GM19351 (cell line): ENCODE results near the gene AP3S1.
A peak's percentile ranks its signal among the peaks of the same experiment; 100 is the strongest.

Source experiments
- ATAC-seq: cut with Tn5 transposase; IDR thresholded peaks from one replicate; pipeline ENCODE4 v1.9.1; 2021; ENCODE audit warnings: mild to moderate bottlenecking, moderate library complexity; ENCODE audit not compliant: unreplicated experiment

AP3S1 gene

DNA sequence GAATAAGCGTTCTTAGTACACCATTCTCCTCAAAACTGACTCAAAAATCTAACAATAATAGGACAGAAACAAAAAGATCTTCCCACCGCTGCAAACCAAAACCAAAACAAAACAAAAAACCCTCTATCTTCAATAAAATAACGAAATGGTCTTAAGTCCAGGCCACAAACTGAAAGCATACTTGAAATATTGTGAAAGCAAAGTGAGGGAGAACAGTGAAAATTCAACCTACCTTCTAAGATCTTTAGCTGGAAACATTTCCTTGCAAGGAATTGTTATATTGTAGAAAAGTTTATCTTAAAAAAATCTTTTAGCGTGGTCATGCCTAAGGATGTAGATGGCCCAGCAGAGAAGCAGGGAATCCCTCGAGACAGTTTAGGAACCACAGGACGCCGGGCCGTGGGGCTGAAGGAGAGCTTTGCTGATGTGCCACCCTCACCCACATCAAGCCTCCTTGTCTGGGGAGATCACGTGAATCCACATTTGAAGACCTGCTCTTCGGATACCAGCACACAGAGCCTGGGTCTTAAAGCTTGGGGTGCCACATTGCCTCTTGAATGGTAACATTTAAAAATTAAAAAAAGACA, 92.7 kb downstream of the AP3S1 start:
- ATAC-seq, result no peak

DNA sequence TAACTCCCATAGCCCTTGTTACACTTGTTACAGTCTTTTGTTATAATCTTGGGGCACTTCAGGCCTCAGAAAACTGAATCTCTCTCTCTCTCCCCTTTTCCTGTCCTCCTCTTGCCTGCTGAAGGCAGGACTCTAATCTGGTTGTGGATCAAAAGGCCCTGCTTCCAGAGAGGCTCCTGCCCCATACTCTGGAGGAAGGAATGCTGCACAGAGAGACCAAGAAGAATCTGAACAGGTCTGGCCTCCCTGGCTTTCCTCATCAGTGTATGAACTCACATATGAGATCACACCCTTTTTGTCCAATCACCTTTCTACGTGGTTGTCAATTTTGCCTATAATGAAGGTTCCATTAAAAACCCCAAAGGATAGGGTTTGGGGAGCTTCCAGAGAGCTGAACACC, 94.3 kb downstream of the AP3S1 start:
- no peak for ATAC-seq

DNA sequence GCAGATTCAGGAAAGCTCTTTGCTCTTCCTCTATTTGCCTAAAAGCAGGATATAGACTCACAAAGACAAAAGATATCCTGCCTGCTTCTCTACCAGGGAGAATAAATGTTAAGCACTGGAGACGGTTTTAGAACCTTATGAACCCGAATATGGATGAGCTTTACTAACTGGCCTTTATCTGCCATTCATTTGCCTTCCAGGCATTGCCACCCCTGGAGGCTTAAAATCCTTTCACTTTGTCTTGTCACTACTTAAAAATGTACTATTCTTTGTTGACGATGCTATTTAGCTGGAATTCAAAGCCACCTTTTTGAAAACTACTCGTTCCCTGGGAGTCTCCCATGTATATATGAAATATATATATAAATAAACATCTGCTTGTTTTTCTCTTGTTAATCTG, 97.3 kb downstream of the AP3S1 start:
- ATAC-seq, result no peak

DNA sequence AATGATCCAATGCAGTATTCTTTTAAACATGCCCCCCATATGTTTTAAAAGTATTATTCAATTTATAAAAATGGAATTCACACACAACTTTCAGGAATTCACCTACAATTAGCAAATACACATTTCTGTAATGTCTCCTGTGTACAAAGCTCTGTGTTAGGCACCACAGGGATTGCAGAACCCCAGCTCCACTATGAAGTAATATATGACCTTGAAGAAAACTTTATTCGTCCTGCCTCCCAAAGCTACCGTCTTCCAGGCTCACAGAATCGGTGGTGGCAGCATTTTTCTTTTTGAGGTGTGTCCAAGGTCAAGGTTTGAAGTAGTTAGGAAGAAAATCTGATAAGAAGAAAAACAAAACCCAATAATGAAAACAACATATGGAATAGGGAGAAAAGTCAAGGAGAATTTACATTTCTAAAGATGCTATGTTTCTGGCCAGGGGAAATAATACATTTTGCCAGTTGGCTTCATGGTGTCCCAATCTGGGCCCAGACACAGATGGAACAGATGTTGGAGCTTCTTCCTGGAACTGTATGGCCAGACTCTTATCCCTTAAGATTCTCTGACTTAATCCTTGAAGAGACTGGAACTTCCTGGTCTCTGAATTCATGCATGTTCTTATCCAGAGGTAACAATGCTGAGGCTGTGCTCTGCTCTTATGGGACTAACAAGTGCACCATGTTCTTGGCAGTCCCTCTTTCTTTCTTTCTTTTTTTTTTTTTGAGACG, 98.5 kb downstream of the AP3S1 start:
- no peak for ATAC-seq

DNA sequence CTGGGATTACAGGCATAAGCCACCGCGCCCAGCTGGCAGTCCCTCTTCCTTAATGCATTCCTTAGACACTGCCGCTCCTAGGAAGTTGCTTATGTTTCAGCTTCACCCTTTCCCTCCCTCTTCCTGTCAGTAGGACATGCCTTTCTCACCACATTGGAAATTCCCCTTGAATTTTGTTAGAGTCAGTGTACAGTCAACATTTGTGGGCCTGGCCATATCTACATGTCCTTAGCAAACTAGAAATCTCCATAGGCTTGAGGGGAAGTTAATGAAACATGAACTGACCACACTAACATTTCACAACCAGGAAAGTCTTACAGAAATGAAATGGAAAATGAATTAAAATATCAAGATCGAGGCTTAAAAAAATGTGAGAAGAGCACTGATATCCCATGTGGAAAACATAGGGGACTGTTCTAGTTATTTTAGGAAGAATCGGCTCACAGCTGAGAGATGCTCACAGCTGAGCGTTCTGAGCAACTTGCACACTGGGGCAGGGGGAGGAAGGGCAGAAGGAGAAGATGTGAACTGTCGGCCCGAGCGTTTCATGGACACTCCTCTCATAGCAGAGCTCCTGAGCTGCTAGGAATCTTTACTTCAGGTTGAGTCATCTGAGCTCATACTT, 99.4 kb downstream of the AP3S1 start:
- ATAC-seq, result no peak

DNA sequence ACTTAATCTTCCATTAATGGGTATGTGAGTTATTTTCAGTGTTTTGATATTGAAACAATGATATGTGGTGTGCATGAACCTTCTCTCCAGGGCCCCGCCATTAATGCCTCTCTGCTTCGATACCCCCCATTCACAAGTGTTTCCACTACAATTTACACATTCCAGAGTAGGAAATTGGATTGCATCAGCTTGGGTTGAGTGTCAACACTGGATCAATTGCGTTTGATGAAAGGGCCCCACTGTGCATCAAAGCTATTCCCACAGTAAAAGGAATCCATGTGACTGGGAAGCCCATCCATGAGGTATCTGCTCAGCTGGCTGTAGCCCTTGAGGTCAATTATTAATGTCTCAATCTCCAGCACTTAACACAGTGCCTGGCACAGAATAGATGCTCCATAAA, 102.8 kb downstream of the AP3S1 start:
- ATAC-seq, result no peak

DNA sequence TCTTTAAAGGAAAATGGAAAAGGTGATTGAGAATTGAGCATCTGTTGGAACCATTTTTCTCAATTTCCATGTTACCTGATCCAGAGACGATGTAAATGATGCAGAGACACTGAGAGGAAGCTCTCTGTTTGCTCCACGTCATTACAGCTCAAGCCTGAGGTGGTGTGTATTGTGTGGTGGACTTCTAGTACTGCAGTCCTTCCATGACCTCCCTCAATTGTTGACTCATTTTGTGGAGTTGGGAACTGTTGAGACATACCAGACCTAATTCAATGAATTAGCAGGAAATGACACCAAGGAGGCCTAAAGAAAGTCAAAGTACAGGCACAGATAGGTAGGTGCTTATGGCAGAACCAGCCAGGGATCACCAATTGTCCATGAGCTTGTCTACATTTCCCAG, 104.9 kb downstream of the AP3S1 start:
- no peak for ATAC-seq

DNA sequence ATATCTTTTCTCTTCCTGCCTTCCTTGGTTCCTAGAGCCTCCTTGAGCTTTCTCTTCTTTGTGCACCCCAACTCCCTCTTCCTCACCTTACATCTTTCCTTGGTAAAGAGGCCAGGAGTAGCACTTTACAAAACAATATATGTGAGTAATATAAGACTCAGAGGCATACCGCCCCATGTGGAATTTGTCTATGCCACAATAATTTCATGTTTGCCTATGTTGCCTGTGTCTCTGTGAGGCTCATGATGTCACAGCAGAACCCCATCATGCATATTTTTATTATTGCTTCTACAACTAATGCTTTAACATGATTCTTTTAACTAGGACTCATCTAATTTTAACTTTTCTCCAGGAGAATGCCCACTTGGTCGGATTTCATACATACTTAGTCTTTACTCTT, 105.5 kb downstream of the AP3S1 start:
- no peak for ATAC-seq

DNA sequence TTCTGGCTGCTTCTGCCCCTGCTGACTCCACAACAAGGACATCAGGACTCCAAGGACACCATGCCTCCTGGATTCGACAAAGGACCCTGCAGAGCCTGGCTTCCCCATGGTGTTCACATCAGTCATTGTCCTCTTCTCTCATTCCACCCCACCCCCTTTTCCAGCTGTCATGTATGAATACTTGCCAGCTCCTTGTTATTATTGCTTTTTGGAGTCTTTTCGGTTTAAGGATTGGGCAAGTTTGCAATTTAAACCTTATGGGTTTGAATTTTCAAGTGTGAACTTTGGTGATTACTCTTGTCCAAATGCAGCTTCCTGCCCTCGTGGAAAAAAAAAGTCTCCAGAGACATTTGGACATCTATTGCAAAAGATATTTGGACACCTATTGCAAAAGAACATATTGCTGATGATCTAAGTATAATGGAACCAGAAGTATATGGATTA, 106.4 kb downstream of the AP3S1 start:
- no peak for ATAC-seq

DNA sequence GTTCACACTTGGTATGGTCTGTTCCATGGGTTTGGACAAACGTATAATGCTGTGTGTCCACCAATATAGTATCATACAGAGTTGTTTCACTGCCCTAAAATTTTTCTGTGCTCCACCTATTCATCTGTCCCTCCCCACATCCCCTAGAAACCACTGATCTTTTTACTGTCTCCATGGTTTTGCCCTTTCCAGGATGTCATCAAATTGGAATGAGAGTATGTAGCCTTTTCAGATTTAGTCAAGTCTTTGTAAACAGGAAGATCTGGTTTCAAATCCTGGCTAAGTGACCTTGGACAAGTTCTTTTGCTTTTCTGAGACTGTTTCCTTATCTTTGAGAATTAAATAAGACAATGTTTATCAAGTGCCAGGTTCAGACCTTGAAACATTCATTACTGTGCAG, 107.4 kb downstream of the AP3S1 start:
- no peak for ATAC-seq

DNA sequence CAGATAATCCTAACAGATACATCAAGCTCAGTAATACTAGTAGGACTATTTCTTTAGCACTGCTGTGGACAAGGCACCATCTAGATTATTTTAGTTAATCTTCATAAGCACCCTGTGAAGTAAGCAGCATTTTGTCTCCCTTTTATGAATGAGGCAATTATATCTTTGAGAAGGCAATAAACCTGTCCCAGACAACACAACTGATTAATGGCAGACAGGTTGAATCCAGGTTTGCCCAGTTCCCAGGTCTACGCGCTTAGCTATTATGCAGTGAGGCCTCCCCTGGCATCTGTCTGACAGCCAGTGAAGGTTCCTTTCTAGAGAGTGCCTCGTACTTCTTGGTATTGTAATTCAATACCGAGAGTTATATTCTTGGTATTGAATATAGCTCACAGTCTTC, 110.9 kb downstream of the AP3S1 start:
- no peak for ATAC-seq

DNA sequence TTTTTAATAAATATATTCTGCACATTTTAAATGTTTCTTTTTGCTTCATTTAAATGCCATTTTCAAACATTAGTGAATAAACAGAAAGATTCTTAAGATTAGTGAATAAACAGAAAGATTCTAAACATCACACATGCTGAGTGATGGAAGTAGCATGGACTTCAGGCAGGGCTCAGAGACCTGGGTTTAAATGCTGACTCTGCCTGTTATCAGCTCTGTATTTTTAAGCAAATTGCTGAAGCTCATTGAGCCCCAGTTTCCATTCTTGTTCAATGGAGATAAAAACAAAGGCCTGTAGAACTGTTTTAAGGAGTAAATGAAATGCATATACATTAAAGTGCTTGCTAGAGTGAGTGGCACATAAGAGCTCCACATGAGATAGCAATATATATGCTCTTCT, 112.4 kb downstream of the AP3S1 start:
- ATAC-seq, result no peak

DNA sequence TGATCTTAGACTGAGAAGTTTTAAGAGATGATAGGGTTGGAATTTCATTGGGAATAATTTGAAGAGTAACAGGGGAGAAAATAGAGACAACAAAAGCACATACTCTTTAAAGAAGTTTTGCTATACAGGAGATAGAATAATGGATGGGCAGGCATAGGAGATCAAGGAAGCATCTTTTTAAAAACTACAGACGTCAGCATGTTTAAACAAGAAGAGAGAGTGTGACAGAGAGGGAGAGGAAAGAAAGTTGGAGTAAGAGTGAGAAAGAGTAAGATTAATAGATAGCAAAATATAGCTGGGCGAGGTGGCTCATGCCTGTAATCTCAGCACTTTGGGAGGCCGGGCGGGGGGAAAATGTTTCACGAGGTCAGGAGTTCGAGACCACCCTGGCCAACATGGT, 115.2 kb downstream of the AP3S1 start:
- no peak for ATAC-seq

DNA sequence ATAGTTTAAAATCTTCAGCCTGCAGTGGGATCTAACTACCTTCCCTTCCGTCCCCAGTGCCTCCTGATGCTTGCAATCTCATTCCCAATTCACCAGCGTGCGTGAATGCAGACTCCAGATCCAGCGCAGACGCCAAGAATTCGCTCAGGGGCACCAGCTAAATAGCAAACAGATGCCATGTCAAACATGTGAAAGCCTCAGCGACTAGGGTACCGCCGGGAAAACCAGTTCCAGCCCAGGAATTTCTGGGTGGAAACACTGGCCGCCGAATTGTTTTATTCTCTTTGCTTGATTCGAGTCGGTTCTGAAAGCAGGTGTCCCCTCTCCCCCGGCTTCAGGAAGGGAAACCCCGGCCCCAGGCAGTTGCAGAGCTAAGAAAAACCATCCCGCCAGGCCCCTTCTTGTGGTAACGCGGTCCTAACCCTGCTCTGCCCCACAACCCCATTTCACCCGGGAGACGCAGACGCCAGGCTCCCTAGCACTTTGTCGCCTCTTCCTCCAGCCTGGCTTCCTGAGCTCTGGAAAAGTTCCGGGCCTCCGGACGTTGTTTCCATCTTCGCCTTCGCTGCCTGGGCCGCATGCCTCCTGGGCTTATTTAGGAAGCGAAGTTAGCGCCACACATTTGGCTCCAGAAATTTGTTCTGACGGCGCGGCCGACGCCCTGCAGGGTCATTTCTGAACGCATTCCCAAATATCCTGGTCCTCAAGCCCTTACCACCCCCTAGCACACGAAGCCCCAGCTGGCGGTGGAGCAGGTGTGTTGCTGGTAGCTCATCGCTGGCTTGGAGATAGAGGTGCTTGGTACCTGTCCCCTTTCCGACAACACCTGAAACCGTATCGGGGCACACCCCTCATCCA, 119.9 kb downstream of the AP3S1 start:
- ATAC-seq, result no peak

DNA sequence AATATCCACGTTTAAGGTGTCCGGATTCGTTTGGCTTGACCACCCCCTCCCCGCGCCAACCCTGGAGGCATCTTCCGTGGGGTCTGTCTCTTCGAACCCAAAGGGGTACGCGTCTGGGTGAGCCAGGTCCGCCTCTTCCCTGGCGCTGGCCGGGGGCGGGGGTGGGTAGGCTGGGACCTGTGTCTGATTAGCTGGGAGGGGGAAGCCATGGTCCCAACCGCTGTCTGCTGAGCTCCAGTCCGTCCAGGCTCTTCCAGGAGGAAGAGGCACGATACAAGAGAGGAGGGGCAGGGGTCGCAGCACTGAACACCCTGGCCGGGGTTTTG, 120.5 kb downstream of the AP3S1 start, which contains the start of gene LVRN:
Gene LVRN, plus strand, starts transcription at position 237 of the 326 bp plus-strand sequence. CDS start 143 bp downstream, outside the sequence.
- peak; percentile 4 for ATAC-seq

DNA sequence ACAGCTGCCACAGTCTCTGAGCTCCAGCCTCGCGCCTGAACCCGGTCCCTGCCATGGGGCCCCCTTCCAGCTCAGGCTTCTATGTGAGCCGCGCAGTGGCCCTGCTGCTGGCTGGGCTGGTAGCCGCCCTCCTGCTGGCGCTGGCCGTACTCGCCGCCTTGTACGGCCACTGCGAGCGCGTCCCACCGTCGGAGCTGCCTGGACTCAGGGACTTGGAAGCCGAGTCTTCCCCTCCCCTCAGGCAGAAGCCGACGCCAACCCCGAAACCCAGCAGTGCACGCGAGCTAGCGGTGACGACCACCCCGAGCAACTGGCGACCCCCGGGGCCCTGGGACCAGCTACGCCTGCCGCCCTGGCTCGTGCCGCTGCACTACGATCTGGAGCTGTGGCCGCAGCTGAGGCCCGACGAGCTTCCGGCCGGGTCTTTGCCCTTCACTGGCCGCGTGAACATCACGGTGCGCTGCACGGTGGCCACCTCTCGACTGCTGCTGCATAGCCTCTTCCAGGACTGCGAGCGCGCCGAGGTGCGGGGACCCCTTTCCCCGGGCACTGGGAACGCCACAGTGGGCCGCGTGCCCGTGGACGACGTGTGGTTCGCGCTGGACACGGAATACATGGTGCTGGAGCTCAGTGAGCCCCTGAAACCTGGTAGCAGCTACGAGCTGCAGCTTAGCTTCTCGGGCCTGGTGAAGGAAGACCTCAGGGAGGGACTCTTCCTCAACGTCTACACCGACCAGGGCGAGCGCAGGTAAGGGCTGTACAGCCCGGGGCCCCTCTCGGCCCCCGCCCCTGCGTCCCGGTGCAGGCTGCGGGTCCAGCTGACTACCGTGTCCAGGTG, 121.0 kb downstream of the AP3S1 start:
- peak; percentile 42 for ATAC-seq

DNA sequence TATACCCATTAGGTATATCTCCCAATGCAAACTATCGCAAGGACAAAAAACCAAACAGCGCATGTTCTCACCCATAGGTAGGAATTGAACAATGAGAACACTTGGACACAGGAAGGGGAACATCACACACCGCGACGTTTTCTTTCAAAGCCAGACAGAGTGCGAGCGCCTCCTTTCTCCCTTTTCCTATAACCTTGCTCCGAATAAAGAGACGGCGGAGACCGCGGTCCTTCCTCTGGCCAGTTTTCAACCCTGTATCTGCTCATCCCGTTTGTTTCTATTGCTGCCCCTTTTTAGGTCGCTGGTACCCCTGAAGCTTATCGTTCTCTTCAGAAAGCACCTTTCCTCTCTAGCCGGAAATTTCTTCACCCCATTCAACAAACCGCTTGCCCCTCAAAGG, 121.8 kb downstream of the AP3S1 start:
- ATAC-seq, result no peak
